GM18868 (cell line): ENCODE data around the gene NEU4.

Experiments
- ATAC-seq: cut with Tn5 transposase; IDR thresholded peaks from one replicate; pipeline ENCODE4 v1.9.1; 2021; ENCODE audit warnings: mild to moderate bottlenecking, moderate library complexity; ENCODE audit not compliant: unreplicated experiment

The NEU4 gene

DNA sequence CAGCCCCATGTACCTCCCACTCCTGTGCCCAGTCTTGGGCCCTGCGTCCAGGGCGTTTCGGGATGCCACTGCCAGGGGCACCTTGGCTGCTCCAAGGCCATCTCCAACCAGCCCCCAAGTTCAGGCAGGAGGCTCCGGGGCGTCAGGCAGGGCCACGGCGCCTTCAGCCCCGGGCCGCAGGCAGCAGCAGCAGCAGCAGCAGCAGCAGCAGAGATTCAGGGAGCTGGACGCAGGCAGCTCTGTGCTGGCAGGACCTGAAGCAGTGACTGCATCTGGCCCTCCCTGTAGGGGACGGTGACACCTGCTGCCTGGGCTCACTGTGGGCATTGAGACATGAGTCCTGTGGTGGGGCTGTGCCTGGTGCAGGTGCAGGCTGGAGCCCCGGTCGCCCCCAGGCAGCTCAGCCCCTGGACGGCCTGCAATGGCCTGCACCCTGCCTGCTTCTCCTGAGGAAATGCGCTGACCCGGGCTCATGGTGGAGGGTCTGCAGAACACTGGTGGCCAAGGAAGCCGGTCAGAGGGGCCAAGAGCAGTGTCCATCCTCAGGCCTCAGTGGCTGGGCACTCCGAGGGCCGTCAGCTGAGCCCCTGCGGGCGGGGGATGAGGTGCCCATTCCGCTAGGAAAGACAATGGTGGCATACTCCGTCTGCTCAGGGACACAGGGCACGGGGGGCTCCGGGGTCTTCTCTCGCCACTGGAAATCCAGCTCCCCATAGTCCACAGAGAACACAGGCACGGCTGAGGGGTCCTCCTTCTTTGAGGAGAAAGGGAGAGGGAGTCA, 41.7 kb downstream of the NEU4 start:
- no peak for ATAC-seq

DNA sequence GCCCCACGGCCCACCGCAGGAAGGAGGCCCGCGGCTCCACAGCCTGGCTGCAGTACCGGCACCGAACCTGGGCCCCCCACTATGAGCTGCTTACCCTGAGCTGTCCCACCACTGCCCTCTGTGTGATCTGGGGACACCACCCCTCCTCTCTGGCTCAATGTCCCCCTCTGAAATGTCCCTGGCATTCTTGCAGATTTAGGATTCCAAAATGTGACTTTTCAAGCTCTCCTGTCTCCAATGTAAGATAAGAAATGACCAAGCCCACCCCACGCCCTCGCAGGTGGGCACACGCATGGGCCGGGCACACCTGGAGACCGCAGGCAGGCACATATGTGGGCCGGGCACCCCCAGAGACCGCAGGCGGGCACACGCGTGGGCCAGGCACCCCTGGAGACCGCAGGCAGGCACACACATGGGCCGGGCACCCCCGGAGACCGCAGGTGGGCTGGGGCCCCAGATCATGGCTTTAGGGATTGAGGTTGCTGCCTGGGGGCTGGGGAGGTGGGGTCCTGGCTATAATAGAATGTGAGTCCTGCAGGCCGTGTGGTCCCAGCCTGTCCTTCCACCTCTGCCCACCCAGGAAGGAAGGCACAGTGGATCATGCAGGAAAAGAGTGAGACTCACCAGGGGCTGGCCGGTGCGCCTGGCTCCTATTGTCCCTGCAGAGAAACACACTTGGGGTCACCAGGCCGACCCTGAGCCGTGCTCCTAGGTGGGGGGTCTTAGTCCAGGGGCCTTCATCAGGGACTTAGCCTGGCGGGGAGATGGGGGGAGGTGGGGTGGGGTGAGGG, 42.5 kb downstream of the NEU4 start:
- no peak for ATAC-seq

DNA sequence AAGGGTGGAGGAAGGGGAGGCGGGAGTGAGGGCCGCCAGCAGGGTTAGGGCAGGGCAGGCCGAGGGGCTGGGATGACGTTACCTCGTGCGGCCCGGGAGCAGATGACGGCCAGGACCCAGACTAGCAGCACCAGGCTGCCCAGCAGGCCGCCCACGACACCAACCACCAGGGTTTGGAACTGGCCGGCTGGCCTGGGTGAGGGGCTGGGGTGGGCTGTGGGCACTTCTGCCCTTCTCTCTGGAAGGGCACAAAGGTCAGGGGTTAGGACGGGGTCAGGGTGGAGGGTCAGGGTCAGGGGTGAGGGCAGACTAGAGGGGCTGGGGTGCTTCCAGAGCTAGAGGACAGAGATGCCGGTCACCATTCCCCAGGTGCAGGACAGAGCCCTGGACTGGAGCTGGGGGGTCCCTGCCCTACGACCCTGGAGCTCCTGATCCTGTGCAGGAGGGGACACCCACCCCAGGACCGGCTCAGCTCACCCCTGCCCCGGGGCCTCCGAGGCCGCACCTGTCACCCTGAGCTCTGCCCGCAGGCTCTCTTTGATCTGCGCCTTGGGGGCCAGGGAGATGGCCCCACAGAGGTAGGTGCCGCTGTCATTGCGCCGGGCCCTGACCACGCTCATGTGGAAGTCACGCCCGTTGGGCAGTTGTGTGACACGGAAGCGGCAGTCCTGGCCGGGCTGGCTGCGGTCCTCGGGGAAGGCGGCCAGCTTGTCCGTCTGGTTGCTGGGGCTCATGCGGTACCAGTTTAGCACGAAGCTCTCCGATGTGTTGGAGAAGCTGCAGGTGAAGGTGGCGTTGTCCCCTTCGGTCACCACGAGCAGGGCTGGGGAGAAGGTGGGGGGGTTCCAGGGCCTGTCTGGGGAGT, 43.4 kb downstream of the NEU4 start:
- ATAC-seq: no peak

DNA sequence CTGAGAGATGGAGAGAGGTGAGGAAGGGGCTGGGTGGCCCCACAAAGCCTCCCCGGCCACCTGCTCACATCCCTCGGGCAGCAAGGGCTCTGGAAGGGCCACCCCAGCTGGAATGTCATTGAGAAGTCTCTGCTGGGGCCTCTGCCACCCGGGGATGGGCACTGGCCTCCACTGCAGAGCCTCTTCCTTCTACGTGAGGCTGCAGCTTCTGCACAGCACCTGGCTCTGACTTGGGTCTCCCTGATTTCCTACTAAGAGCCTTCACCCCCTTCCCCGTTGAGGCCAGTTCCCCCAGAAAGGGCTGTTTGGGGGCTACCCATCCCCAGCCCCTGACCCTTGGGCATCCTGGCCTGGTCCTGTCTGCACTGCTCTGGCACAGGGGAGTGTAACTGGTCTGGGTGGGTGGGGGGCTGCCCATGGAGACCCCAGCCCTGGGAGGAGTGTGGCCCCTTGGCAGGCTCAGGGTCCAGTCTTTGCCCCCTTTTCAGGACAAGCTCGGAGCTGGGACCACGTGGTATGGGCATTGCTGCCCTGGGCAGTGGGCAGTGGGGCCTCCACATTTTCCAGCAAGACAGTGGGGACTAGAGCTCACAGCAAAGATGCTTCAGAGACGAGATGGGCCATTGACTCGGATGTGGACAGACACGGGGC, 44.1 kb downstream of the NEU4 start:
- no peak for ATAC-seq

DNA sequence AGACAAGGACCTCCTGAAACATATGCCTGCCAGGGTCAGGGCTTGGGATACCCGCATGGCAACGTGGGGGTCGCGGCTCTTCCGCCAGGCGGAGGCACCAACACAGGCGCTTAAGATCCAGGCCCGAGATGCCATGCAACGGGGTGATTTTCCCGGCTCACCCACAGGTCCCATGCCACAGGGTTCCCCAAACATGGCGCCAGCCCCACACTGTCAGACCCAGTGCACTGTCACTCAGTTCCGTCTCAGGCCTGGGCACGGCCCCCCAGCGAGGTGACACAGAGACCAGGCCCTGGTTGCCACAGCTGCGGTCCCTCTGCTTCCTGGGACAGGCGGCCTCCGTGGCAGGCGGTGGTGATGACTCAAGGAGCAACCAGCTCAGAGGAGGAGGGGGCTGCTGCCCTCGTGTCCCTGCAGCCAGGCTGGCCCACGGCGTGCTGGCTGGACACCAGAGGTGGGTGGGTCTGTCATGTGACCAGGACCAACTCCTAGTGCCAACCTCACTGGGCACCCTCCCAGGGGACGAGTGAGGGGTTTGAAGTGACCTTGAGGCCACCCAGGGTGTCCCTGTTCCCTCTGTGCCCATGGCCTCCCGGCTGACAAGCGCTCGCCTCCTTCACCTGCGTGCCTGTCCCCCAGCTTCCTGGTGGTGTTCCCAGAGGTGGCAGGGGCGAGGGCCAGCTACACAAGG, 44.8 kb downstream of the NEU4 start:
- no peak for ATAC-seq

DNA sequence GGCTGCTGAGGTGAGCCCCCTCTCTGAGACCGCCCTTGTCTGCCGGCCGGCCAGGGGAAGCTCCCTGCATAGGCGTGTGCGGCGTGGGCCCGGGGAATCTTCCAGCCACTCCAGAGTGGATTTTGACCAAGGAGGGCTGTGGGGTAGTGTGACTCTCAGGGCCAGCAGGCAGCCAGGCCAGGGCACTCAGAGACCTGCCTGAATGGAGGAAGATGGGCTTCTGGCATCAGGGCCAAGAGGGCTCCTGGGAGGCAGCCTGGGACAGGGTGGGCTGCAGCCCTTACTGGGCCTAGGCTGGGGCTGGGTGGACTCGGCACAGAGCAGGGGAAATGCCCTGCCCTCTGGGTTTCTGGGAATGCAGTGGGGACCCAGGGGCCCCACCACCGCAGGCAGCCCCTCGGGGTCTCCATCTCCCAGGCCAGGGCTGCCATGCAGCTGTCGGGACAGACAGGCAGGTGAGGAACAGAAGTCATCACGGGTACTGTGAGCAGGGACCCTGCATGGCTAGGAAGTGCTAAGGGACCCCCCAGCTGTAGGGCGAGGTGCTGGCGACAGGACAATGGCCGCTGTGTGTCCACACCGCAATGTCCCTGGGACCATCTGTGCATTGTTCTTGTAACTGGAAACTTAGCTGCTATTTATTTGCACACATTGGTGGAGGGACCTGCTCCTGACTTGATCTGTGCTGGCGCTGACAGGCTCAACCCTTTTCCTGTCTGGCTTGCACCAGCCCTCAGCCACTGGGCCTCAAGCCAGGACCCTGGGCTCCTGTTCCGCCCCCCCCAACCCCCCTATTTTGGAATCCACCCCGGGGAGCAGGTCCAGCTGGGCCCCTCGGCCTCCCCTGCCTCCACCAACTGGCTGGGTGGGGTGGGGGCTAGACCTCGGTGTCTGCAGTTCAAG, 45.6 kb downstream of the NEU4 start:
- ATAC-seq: no peak

DNA sequence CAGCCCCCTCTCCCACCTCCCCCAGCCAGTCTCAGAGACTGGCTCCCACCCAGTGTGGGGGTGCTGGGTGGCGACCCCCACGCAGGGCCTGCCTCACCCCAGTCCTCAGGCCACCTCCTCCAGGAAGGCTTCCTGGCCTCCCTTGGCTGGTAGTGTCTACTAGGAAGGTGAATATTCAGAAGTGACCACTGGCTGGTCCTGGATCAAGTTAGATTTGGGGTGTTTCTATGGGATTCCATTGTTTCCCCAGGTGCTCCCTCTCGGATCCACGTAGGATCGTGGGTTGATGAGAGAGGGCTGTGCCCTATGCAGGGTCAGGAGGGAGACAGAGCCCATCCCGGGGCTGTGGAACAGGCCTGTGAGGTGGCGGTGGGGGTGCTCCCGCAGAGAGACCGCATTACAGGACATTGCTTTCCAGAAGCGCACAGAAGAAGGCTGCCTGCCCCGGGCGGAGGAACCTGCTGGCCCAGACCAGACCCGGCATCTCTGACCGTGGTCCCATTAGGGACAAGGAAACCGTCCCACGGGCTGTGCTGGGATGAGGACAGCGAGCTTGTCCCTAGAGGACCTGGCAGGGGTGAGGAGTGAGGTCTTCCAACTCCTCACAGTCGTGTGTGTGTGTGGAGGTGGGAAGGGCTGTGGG, 46.4 kb downstream of the NEU4 start:
- no peak for ATAC-seq

DNA sequence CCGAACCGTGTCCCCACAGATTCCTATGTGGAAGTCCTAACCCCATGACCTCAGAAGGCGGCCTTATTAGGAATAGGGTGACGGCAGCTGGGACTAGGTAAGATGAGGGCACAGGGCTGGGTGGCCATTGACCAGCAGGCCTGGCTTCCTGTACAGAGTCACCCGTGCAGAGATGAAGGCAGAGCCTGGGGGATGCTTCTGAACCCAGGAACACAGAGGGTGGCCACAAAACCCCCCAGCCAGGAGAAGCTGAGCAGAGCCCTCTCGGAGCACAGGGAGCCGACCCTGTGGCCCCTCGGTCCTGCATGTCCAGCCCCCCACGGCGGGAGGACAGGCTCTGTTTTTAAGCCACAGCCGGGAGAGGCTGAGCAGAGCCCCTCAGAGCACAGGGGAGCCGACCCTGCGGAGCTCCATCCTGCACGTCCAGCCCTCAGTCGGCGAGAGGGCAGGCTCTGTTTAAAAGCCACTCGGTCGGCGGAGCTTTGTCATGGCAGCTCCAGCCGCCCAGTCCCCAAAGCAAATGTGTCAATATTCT, 47.0 kb downstream of the NEU4 start:
- no peak for ATAC-seq

DNA sequence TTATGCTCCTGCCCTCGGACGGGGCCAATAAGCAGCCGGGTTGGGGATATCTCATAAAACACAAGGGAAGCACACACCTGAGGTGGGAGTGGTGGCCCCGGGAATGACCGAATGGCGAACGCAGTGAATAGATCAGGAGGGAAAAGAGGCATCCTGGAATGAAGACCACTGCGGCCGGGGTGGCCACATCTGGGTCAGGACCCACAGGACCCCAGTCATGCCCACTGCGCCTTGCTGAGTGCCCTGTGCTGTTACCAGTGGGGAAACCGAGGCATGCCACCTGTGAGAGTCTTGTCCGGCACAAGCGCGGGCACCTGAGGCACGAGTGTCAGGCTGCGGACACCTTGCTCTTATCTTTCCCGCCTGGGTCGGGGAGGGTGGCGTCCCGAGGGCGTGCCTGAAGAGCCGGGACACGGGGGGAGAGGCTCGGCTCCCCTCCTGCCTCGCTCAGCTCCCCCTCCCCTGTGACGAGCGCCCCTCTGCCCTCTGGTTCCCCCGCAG, 48.1 kb downstream of the NEU4 start:
- ATAC-seq: no peak

DNA sequence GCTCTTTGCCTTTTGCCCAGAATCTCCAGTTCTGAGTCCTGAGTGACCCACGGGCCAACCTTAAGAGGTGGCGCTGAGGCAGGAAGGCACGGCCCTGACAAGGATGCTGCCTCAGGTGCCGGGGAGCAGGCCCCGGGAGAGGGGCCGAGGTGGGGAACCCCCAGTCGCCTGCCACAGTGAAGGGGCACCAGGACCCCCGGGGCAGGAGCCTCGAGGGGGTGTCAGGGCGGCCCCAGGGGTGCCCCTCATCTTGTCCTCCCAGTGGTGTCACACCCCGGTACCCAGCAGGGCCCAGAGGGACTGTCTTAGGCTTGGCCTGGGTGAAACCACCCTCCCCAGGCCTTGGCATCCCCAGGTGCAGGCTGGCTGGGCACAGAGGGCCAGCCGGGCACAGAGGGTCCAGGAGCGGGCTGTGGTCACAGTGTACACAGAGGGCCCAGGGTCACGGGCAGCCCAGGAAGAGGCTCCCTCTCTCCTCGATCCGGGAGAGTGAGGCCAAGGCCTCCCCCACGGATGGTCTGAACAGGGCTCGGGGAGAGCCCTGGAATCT, 48.7 kb downstream of the NEU4 start:
- no peak for ATAC-seq

DNA sequence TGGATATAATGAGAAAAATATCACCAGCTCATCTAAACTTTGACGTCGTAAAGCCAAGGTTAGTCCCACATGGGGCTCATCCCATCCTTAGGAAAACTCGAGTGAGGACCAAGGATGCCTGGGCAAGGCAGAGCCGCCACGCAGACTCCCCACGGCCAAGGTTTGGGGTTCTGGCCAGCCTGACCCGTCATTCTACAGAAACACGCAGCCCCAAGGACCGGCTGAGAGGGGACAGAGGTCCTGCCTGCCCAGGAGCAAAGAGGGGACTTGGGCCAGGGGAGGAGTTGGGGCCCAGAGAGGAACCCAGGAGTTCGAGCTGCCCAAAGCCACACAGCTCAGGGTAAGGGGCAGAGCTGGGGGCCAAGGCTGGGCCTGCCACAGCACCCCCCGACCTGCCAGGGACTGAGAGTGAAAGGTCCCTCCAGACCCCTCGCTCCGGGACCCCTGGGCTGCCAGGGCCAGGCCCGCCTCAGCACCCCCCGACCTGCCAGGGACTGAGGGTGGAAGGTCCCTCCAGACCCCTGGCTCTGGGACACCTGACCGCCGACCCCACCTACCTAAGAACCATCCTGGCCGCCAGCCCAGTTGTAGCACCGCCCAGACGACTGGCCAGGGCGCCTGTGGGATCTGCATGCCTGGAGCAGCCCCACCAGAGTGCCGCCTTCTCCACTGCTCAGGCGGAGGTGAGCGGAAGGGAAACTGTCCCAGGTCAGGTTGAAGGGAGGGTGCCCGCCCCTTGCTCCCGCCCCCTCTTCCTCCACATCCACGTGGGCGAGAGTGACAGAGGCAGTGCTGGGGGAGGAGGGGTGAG, 49.4 kb downstream of the NEU4 start, which contains the start of gene PDCD1:
Gene PDCD1 (minus strand): TSS at position 689 of the 811 bp plus-strand sequence. CDS start 56 bp downstream, at position 633.
- ATAC-seq: no peak

DNA sequence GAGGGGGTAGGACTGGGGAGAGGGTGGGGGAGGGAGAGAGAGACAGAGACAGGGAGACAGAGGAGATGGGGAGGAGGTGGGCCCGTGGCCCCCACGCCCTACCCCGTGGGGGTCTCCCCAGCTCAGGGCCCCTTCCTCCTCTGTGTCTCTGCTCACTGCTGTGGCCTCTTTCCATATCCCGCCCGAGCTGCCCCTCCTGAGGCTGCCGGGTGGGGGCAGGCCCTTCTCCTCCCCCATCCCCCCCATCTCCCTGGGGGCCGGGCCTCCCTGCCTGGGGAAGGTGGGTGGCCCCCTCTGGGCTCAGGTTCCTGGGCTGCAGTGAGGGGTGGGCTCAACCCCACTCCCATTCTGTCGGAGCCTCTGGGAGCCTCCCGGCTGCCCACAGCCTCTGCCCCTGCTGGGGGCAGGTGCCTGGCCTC, 50.0 kb downstream of the NEU4 start:
- ATAC-seq: no peak

DNA sequence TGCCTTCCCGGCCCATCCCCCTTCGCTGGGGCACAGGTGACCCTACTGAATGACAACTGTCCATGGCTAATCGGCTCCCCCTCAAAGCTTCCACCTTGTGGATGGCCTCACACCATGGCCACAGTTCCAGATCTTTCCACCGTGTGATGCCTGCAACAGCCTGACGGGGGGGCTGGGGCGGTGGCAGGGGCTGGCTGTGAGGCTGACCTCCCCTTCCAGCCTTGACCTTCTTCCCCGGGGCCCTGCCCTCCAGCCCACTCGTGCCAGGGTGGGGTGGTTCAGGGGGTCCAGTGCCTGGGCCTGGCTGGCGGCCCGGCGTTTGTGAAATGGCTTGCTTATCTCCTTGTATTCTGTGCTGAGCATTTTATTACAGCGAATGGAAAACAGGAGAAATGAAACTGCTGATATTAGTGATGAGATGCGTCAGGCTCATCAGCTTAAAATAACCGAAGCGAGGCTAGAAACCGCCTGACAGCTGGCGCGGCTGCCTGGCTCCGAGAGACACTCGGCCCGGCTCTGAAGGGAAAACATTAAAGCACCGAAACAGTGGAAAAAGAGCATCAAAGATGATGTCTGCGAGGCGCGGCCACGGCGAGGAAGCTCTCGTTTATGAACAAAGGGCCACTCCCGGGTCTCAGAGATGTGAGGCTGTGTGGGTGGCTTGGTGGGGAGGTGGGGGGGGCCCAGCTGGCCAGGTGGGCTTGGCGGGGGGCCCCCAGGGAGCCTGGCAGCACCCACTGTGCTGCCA, 50.6 kb downstream of the NEU4 start:
- peak; percentile 43 for ATAC-seq

DNA sequence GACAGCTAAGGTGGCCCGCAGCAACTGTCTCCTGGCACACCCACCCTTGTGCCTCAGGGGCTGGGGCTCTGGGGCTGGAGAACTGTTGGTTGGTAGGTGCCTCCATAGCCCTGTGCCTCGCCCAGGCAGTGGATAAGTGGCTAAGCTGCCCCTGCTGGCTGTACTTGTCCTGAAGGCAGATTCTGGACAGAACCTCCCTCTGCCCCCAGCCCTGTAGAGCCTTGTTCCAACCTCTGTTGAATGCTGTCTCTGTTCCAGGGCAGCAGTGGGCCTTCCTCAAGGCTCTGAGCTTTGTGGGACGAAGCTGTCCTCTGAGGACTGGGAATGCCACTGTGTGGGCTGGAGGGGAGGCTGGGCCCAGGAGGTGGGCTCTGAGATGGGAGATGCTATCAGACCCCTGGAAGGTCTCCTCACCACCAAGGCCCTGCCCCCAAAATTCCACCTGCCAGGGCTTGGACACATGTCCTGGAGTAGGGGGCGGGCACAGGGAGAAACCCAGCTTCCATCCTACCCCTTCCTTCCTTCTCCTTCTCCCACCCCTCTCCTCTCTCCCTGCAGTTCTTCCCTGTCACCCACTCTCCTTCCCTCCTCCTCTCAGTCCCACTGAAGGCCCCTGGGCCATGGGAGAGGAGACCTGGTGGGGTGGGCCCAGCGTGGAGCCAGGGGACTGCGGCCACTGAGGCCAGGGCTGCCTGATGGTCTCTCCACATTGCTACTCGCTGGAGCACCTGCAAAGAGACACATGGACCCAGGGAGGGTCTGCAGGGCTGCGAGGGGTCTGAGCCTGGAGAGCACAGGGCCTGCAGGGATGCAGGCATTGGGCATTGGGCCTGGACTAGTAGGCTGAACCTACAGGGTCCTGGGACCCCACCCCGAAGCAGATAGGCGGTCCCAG, 51.4 kb downstream of the NEU4 start:
- ATAC-seq: no peak

DNA sequence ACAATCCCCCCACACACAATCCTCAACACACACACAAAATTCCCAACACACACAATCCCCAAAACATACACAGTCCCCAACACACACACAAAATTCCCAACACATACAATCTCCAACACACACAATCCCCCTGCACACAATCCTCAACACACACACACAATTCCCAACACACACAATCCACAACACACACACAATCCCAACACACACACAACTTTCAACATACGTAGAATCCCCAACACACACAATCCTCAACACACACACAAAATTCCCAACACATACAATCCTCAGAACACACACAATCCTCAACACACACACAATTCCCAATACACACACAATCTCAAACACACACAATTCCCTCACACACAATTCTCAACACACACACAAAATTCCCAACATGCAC, 52.3 kb downstream of the NEU4 start:
- no peak for ATAC-seq
